HG03378 (cell line): Measurements from ENCODE around the gene PASD1.
"Not testable (repeated sequence)": the region's sequence is repeated elsewhere in the genome, so short reads cannot be mapped to it uniquely, and the experiment has no call there.

ENCODE experiments used
- ATAC-seq: cut with Tn5 transposase; IDR thresholded peaks from one replicate; pipeline ENCODE4 v1.9.1; 2021; ENCODE audit warnings: mild to moderate bottlenecking, moderate library complexity; ENCODE audit not compliant: unreplicated experiment

PASD1 gene

DNA sequence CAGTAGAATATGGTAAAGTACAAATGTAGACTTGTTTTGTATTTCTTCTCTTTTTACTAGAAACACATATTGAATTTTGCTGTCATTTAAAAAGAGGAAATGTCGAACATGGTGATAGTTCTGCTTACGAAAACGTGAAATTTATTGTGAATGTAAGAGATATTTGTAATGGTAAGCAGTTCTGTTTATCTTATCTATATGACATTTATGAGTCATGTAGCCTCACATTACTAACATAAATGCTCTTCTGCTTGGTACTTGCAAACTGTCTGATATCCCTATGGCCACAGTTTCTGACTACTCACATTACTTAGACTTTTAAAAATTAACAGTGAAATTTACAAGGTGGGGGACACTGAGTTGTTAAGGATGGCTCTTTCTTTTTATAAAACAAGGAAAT, 57.9 kb downstream of the PASD1 start:
- ATAC-seq = no peak

DNA sequence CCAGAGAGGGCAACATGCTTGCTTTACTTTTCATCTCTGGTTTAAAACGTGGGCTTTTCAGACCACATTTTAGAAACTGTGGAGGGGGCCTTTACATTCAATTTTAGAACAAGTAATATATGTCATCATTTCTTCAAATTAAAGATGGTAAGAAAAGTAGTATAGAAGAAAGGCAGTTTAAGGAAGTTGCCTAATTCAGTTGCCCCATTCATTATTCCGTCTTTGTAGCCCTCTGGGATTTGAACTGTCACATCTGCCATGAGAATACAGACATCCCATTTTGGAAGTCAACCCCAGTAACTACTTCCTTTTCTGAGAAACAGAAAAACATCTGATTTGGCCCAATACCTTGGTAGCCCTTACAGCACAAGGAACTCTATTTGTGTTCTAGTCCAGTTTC, 61.2 kb downstream of the PASD1 start:
- ATAC-seq = no peak

- no peak for ATAC-seq
Measured at GRCh38 chrX:151631822-151632221, 68.3 kb downstream of the PASD1 start.

- no peak for ATAC-seq
Measured at GRCh38 chrX:151633157-151633556, 69.7 kb downstream of the PASD1 start.

DNA sequence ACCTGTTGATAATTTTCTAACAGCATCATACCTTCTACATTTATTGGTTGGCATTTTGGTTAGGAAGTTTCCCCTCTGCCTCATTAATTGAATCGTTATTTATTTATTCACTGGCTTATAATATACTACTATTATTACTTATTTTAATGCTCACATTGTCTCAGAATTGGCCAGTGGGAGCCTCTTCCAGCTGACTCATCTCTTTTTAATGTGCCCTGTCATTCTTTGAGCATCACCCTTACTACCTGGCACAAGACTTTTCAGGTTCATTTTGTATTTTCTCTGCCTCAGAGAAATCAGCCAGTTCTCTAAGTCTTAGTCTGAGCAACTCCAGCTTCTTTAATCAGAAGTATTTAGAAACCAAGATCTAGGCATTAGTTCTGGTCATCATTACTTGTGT, 71.5 kb downstream of the PASD1 start:
- no peak for ATAC-seq

- no peak for ATAC-seq
Measured at GRCh38 chrX:151641564-151641963, 78.1 kb downstream of the PASD1 start.

- ATAC-seq = no peak
Measured at GRCh38 chrX:151675121-151675746, 111.8 kb downstream of the PASD1 start.

DNA sequence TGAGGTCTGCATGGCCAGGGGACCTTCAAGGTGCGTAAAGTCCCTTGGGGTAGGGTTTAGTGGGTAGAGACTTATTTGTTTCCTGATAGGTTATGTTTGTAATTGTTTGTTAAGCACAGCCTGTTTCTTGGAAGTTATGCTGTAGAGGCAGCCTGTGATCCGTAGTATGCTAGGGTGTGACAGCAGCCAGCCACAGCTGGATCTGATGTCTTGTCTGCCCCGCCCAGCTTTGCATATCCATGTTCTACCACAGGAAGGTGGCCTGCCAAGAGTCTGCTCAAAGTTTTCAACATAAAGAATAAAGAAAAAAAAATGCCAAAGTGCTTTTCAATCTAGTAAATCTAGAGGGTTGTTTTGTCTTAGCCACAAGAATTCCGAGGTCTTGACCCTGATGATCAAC, 112.7 kb downstream of the PASD1 start:
- ATAC-seq = no peak

- no peak for ATAC-seq
Measured at GRCh38 chrX:151679798-151680402, 116.4 kb downstream of the PASD1 start.

- peak; percentile 97 for ATAC-seq
Measured at GRCh38 chrX:151680805-151681204, 117.3 kb downstream of the PASD1 start.

GRCh38 chrX:151687635-151688034, 124.2 kb downstream of the PASD1 start:
- no peak for ATAC-seq

DNA sequence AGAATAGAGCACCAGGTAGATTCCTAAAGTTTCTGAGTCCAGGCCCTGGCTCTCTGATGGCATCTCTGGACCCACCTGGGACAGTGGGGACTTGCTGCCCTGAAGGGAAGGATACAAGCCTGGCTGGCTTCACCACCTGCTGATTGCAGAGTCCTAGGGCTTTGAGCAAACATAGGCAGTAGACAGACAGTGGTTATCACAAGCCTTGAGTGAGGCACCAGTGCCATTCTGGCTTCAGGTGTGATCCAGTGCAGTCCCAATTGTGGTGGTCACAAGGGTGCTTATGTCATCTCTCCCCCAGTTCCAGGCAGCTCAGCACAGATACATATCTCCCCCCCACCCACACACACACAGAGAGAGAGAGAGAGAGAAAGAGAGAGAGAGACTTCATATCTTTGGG, 125.2 kb downstream of the PASD1 start:
- no peak for ATAC-seq

GRCh38 chrX:151692825-151693224, 129.3 kb downstream of the PASD1 start:
- ATAC-seq = no peak

- no peak for ATAC-seq
Measured at GRCh38 chrX:151694121-151694520, 130.6 kb downstream of the PASD1 start.

DNA sequence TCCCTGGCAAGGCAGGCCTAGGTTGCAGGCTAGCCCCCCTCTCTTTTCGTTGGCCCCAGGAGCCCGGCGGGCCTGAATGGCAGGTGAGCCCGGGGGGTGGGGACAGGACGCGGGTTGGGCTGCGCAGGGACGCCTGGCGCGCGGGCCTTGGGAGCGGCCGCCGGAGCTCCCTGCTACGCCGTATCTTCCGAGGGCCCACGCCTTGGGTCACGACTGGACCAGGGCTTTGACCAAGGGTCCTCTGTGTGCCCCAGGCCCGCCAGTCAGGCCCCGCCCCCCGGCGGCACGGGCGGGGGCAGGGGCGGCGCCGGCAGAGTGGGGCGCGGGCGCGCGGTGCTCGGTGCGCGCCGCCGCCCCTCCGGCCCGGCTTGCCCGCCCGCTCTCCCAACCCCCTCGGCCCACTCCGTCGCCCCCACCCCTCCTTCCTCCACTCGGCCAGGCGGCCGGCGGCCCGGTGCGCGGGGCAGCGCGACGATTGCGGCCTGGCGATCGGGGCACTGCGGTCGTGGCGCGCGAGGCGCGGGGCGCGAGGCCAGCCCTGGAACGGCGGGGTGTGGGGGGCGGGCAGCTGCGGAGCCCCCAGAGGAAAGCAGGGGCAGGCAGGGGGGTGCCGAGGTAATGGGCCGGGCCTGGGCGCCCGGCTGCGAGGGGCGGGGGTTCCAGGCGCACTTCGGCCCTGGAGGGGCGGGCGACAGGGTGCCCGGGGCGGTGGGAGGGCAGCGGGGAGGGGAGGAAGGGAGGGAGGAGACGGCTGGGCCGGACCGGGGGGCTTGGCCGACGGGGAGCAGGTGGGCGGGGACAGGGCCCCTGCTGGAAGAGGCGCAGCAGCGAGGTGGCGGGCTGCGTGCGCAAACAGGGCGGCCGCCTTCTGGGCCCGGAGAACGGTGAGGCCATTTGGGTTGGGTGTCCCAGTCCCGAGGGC, 131.4 kb downstream of the PASD1 start, which contains the start of gene PRRG3:
Gene PRRG3, plus strand, starts transcription at position 798 of the 922 bp plus-strand sequence. CDS start 3,357 bp downstream, outside the sequence.
- no peak for ATAC-seq

GRCh38 chrX:151695583-151696340, 132.3 kb downstream of the PASD1 start:
- ATAC-seq = no peak

GRCh38 chrX:151697082-151697481, 133.6 kb downstream of the PASD1 start:
- not testable (repeated sequence) for ATAC-seq

GRCh38 chrX:151697522-151697921, 134.0 kb downstream of the PASD1 start:
- ATAC-seq = no peak

DNA sequence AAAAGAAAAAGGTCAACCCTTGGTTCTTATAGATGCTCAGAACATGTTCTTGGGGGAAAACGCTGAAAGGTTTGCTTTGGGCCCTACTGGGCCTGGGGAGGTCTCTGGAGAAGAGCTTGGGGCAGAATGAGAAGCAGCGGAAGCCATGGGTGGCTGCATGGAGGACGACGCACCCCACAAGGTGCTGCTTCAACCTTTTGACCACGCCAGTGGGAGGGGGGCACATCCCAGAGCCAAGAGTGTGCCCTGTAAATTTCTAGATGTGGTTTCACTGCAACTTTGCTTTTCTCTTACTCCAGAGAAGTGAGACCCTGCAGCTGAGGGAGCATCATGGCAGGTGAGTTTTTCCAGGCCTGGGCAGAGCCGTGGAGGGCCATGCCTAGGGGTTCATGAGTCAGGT, 135.0 kb downstream of the PASD1 start:
- no peak for ATAC-seq

- no peak for ATAC-seq
Measured at GRCh38 chrX:151699746-151700145, 136.3 kb downstream of the PASD1 start.

- ATAC-seq = no peak
Measured at GRCh38 chrX:151700581-151700980, 137.1 kb downstream of the PASD1 start.
